ENCODE results near the gene ZFAND2A.

GRCh38 chr7:1140476-1141104 is 19.4 kb downstream of the ZFAND2A start:
- TF ChIP-seq EP300 (IDR thresholded peaks at IDR 0.05) (no peak), POLR2A (IDR thresholded peaks at IDR 0.05) (no peak), CTCF (IDR thresholded peaks at IDR 0.05) (no peak), POLR2AphosphoS5 (IDR thresholded peaks at IDR 0.05) (no peak)

Measured in suprapubic skin (tissue), 4 donors.